Measurements from ENCODE around the gene STIP1.

Gene STIP1

DNA sequence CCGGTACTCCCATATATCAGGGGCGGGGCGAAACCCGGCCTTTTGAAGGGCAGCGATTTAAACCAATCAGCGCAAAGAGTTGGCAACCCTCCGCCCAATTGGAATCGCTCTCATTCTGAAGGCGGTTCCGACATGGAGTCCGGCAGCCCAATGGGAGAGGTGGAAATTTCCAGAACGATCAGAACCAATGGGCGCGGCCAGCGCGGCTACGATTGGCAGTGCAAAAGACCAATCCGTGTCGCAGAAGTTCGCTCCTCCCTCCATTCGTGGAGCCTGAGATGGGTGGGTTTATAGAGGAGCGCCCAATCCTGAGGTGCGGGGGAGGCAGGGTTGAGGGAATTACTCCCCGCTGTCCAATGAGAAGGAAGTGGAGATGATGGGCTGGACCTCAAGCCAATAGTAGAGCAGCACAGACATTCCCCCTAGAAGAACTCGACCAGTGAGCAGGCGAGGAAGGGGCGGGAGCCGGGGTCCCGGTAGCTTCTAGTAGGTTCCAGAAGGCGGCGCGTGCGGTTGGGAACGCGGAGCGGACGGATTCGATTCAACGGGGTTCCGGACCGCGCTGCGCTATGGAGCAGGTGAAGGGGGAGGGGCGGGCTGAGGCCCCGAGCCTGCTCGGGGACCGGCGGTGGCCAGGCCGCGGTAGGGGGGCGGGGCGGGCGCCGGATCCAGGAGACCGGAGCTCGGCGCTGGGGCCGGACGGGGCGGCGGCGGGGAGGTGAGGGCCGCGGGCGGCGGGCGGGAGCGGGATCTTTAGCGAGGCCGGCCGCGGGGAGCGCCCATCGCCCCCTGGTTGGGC is at the start of gene STIP1:
TSS of gene STIP1 (plus strand) at position 479 of the 799 bp plus-strand sequence. CDS start at position 570, 91 bp downstream.
- peak; percentile 98 for DNase-seq (ENCODE audit: low read depth)

DNA sequence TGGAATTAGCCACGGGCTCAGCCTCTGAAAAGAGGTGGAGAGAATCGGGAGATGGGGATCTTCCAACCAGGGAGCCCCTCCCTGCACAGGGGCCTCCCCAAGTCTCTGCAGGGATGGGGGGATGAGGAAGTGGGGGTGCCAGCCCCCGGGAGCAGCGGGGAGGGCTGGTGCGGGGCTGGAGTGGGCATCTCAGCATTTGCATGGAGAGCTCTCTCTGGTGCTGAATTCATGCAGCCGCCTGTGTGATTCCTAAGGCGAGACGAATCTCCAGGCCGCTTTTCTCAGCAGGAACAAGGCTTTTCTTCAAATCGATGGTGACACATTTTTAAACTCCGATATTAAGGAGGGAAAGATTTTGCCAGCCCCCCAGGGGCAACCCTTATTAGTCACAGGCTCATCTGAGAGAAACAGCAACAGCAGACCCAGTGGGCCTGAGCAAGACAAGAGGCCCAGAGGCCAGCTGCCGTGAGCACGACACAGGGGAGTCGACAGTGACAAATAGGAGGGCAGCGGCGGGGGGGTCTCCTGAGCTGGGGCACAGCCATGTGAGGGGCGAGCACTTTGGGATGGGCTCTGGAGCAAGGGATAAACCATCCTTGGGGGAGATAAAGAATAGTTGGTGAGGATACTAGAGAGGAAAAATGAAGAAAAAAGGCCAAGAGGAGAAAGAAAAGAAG is 49.1 kb upstream of the STIP1 start:
- DNase-seq (ENCODE audit: low read depth), result no peak

- DNase-seq (ENCODE audit: low read depth), result no peak
Measured at GRCh38 chr11:64138398-64138797, 47.6 kb upstream of the STIP1 start.

DNA sequence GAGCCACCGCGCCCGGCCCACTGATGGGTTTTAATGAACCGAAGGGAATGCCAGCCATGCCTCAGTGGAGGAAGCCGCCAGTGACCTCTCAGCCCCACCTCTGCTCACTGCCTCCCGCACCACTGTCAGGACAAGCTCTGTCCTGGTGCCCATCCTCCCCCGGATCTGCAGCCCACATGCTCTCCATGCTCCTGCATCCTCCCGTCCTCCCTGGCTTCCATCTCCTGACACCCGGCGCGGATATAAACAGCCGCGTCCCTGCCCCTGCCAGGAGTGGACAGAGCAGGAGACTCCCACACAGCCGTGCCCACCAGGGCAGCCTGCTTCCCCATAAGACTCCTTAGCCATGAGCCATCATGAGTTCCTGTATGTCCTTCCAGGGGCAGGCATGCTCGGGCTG is 46.9 kb upstream of the STIP1 start:
- DNase-seq (ENCODE audit: low read depth), result no peak

GRCh38 chr11:64140082-64140481 is 45.9 kb upstream of the STIP1 start:
- no peak for DNase-seq (ENCODE audit: low read depth)

DNA sequence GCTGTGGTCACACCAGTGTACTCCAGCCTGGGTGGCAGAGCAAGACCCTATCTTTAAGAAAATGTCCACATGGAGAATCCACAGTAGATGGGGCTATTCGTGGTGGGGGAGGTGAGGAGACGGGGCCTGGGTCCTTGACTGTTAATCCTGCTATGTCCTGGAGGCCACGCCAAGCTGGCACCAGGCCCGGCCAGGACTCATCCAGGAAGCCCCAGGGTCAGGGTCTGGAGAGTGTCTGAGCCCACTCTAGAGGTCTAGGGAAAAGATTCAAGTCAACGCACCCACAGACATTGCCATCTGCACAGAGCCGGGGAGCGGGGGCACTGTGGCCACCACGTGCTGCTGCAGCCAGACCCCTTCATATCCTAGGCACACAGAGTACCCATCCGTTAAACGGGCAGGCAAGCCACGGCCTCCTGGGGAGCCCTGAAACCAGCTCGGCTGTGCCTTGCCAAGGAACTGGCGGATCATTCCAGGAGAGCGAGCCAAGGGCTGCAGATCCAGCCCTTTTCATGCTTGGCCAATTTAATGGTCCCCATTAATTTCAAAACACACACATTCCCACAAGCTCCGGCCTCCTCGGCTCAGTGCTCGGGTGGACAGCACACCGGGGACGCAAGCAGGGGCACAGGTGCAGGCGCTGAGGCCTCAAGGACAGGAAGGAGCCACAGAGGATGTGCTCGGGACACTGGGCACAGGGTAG is 44.7 kb upstream of the STIP1 start:
- DNase-seq (ENCODE audit: low read depth), result no peak

DNA sequence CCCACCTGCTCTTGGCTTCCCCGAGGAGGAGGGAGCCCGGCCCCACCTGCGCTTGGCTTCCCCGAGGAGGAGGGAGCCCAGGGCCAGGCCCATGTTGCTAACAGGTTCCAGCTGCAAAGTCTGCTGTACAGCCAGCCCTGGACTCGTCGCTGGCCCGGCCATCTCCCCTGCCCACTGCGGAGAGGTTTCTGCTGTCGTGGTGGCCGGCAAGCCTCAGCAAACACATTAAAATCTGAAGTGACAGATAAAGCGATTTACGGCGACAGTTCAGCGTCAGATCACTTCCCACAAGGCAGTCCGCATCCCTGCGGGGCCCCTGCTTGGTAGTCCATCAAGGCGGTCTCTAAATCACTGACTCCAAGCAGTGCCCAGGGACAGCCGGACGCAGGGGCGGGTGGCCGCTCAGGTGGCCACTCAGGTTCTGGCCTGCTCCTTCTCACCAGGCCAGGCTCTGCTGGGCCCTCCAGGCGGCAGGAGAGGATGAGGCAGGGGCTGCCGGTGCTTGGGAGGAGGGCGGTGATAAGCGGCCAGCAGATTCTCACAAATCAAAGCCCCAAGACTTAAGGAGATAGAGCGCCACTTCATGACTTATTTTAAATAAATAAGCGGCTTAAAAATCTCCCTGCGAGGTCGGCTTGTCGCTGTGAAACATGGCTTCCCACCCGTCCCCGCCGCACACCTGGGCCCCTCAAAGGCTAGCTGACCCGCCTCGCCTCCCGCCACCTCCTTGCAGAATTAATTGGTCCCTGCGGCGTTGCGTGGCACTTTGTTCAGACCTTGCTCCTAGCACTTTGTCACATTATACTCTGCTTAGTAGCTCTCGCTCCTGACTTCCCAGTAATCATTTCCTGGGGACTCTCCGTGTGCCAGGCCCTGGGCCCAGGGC is 41.1 kb upstream of the STIP1 start:
- DNase-seq (ENCODE audit: low read depth), result no peak

DNA sequence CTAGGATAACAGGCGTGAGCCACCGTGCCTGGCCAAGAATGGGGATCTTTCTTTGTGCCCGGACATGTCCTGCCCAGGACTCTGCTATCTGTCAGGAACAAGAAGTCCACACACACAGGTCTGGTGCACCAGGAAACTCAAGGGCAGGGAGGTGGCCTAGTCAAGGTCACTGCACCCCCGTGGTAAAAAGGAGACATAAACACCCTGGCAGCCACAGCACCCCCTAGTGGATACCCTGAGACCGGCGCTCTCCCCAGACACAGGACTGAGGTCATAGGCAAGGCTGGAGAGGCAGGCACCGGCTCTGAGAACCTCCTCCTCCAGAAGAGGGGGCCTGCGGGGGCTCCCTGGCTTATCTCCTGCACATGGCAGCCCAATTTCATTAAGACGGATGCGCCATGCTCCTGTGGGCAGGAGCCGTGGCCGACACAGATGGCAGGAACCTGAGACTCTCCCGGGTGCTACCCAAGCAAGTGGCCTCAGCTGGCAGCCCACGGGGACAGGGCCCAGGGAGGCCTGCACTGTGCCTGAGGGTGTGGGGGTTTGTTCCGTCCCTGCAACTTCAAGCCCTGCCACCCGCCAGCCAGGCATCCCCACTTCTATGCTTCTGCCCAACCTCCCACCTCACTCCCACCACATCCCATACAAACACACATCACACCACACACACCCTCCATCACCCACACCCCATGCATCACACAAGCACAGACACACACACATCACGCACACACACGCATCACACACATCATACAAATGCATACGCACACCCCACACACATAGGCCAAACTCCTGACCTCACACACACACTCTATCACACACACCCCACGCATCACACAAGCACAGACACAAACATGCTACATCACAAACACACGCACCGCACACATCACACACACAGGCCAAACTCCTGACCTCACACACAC is 39.7 kb upstream of the STIP1 start:
- DNase-seq (ENCODE audit: low read depth), result peak; percentile 52

DNA sequence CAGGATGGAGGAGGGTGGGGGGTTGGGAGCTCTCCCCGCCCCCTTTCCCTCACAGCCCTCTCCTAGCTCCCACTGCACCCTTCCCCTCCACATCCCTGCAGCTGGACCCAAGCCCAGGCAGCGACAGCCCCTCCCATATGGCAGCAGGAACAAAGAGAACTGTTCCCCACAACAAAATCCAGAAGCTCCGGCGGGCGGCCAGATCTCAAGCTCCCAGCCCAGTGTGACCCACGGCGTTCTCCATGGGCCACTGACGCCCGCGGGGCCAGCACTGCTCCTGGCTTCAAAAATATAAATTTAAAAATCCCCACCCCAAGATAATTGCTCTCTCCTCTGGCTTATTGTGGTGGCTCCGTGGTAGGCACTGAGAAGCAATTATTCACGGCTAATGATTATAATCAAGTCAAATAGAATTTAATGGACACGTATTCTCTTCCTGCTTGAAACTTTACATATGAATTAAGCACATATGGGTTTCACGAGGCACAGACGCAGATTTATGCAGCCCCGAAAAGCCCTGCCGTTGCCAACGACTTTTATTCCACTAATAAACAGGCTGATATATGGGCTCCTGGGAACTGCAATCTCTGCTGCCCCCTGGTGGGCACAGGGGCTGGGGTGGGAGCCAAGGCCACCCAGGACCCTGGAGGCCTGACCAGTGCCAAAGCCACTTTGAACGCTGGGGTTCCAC is 37.6 kb upstream of the STIP1 start:
- DNase-seq (ENCODE audit: low read depth), result peak; percentile 64

DNA sequence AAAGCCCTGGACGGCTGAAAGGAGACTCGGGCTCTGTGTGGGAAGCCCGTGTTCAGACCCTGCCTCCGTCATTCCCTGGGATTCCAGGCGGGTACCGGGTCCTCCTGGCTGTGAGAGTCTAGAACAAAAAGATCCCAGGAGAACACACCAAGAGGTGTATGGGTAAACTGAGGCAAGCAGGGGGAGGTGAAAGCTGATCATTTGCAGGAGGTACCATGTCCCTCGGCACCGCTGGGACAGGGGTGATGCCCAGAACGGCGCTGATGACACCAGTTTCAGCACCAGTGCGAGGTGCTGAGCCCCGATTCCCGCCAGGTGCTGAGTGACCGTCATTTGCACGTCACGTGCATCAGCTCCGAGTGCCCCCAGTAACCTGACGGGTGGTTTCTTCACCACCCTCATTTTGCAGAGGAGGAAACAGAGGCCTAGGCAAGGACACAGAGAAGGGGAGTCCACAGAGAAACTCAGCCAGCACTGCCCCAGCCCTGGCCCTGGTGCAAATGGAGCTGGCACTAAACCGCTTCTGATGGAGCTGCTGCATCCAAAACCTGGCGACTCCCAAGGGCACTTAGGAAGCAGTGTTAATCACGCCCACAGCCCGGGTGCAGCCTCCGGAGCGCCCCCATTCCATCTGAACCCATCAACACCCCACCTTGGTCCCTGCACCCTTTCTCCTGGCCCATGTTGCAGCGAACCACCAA is 36.9 kb upstream of the STIP1 start:
- DNase-seq (ENCODE audit: low read depth), result no peak

DNA sequence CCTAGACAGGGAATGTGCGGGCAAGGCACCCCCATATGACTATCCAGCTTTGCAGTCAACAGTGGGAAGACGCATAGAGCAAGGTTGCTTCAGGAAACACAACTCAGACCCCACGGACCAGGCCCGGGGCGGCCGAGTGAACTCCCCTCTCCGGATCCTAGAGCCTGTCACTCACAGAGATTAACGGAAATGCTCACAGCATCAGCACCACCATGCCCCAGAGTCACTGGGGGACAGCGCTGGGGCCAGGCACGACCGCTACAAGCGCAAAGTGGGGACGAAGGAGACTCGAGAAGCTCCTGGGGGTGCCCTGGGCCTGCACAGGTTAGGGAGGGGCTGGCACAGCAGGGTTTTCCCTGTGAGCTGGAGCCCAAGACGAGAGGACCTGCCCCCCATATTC is 35.9 kb upstream of the STIP1 start:
- DNase-seq (ENCODE audit: low read depth), result no peak

GRCh38 chr11:64150481-64151239 is 35.3 kb upstream of the STIP1 start:
- no peak for DNase-seq (ENCODE audit: low read depth)

DNA sequence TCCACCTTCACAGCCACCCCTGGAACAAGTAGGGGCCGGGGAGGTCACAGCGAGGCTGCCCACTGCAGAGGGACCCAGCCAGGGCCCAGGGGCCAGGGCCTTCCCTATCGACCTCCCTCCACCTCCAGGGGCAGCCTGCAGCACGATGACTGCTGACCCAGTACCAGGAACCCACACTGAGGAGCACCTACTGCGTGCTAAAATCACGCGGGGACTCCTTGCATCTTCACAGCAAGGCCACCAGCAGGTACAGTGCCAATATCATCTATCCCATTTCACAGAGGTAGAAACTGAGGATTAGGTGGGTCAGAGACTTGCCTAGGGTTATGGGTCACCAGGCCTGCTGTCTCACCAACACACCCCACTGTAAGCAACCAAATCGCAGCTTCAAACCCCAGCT is 34.6 kb upstream of the STIP1 start:
- no peak for DNase-seq (ENCODE audit: low read depth)

- DNase-seq (ENCODE audit: low read depth), result peak; percentile 75
Measured at GRCh38 chr11:64152841-64153691, 32.9 kb upstream of the STIP1 start.

DNA sequence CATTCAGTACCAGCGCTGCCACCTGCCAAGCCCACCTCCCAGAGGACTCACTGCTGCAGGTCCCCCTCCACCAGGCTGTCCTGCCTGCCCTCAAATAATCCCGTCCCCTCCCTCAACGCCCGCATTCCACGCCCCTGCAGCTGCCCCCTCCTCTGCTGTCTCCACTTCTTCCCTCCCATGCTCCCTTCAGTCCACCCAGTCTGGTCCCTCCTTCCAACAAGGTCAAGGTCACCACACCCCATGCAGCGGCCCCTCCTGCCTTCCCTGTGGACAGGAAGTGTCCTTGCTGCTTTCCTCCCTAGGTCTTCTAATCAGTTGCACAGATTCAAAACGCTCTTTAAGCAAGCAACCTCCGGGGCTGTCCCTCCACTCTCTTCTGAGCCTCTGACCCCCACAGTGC is 32.2 kb upstream of the STIP1 start:
- no peak for DNase-seq (ENCODE audit: low read depth)

DNA sequence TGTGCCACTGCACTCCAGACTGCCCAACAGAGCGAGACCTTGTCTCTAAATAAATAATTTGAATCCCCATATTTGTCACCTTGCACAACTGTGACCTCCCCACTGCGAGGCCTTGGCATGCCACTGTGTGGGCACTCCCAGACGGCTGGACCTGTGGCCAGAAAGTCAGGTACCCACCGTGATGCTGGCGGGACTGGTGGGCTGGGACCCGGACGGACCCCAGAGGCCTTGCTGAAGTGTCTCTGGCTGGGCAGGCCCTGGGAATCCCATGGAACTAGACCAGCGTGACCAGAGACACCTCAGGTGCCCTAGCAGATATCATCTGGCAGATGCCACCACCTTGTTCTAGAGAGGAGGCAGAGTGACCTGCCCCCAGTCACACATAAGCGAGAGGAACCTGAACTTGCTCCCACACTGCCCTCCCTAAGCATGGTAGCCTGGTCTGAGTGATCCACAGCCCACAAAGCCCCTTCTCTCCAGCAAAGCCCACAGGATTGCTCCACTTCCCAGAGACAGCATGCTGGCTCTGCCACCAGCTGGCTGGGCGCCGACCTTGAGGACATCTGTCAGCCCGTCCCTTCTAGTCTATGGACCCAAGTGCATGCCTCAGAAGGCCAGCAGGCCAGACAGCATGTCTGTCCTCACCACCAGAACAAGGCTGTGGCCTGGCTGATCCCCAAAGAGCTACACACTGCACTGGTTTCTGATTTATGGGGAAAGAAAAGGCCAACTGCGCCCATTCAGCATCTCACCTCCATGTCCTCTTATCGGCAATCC is 29.5 kb upstream of the STIP1 start:
- DNase-seq (ENCODE audit: low read depth), result no peak

All from activated T-cell treated with anti-CD3 and anti-CD28 coated beads for 48 hours (primary cell).